ENCODE measurements around the gene PRSS21. TPM values are rescaled to one million over a fixed set of nuclear protein-coding genes. Genes with fewer than 3 reads are reported as not detected.

PRSS21 gene, protein sequence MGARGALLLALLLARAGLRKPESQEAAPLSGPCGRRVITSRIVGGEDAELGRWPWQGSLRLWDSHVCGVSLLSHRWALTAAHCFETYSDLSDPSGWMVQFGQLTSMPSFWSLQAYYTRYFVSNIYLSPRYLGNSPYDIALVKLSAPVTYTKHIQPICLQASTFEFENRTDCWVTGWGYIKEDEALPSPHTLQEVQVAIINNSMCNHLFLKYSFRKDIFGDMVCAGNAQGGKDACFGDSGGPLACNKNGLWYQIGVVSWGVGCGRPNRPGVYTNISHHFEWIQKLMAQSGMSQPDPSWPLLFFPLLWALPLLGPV
- not detected in 2 replicates for total RNA-seq
- long read RNA-seq, result 0 reads

DNA sequence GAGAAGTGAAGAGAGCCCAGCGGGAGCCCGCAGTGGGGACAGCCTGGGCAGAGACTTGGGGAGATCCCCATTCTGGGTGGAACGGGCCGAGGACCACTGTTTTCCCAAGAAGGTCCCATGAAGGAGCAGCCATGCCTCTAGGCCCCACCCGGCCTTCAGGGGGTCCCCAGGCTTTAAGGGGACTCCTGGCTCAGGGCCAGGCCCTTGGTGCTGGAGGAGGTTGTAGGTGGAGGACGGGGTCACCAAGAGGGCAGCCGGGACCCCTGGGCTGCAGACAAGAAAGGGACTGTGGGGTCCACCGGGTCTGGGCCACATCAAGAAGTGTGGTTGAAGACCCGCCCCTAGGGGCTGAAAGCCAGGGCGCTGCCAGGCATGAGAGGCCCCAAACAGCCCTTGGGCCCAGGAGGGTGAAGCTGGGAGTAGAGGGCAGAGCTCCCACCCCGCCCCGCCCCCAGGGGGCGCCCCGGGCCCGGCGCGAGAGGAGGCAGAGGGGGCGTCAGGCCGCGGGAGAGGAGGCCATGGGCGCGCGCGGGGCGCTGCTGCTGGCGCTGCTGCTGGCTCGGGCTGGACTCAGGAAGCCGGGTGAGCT is at the start of gene PRSS21:
Gene PRSS21 (plus strand): TSS at position 487 of the 589 bp plus-strand sequence. CDS start 32 bp downstream, at position 519.
- H3K36me3 Mint-ChIP-seq (ENCODE audit: insufficient read depth), result no peaks in the 10 kb centered on the region
- TF ChIP-seq, protein P1, sequence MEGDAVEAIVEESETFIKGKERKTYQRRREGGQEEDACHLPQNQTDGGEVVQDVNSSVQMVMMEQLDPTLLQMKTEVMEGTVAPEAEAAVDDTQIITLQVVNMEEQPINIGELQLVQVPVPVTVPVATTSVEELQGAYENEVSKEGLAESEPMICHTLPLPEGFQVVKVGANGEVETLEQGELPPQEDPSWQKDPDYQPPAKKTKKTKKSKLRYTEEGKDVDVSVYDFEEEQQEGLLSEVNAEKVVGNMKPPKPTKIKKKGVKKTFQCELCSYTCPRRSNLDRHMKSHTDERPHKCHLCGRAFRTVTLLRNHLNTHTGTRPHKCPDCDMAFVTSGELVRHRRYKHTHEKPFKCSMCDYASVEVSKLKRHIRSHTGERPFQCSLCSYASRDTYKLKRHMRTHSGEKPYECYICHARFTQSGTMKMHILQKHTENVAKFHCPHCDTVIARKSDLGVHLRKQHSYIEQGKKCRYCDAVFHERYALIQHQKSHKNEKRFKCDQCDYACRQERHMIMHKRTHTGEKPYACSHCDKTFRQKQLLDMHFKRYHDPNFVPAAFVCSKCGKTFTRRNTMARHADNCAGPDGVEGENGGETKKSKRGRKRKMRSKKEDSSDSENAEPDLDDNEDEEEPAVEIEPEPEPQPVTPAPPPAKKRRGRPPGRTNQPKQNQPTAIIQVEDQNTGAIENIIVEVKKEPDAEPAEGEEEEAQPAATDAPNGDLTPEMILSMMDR (IDR thresholded peaks at IDR 0.05; ENCODE audit: unreplicated experiment), result no peak
- no peak for DNase-seq (ENCODE audit: low spot score, unreplicated experiment)
- no peak within 1 kb of the TSS for H3K27ac Mint-ChIP-seq
- no peaks in the 10 kb centered on the region for H3K27me3 Mint-ChIP-seq
- no peaks in the 10 kb centered on the region for H3K4me1 Mint-ChIP-seq (ENCODE audit: low read depth)
- no peaks in the 10 kb centered on the region for H3K9me3 Mint-ChIP-seq (ENCODE audit: low read depth)
- no peak within 1 kb of the TSS for H3K4me3 Mint-ChIP-seq (ENCODE audit: low read depth)

DNA sequence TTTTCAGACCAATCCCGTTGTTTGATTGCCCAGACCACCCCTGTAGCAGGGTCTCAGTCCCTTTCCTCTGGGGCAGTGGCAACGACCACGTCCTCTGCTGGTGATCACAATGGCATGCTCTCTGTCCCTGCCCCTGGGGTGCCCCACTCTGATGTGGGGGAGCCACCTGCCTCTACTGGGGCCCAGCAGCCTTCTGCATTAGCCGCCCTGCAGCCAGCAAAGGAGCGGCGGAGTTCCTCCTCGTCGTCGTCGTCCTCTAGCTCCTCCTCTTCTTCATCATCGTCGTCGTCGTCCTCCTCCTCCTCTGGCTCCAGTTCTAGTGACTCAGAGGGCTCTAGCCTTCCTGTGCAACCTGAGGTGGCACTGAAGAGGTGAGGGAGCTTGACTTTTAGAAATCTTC is 49.1 kb upstream of the PRSS21 start:
- Mint-ChIP-seq H3K4me1 (ENCODE audit: low read depth) (no peaks in the 10 kb centered on the region), H3K36me3 (ENCODE audit: insufficient read depth) (peaks cover 62% of the 10 kb centered on the region), H3K27me3 (no peaks in the 10 kb centered on the region), H3K4me3 (ENCODE audit: low read depth) (no peak overlapping the region), H3K27ac (no peak overlapping the region), H3K9me3 (ENCODE audit: low read depth) (peaks cover 17% of the 10 kb centered on the region)
- no peak for DNase-seq (ENCODE audit: low spot score, unreplicated experiment)
- TF ChIP-seq, protein P1 (IDR thresholded peaks at IDR 0.05; ENCODE audit: unreplicated experiment), result no peak

DNA sequence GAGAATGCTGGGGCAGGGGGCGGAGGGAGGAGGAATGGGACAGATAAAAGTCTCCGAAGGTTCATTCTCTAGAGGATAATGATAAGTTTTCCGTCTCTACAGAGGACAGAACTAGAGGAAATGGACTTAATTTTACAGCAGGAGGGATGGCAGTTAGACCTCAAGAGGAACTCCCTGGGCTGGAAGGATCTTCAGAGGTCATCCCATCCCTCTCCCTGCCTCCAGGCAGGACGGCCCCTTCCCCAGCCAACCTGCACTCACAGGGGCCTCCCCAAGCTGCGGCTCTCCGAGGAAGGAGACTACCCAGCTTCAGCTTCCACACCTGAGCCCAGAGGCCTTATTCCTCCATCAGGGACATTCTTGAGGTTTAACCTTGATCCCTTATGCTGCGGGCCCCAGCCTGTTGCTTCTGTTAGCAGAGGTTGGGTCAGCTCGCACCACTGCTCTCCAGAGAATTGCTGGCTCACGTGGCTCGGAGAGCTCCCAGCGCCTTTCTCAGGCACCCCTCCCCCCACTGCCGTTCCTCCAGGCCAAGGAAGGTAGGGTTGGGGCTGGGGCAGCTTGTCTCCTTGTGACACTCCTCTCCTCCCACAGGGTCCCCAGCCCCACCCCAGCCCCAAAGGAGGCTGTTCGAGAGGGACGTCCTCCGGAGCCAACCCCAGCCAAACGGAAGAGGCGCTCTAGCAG is 48.5 kb upstream of the PRSS21 start:
- H3K4me1 Mint-ChIP-seq (ENCODE audit: low read depth), result no peaks in the 10 kb centered on the region
- H3K27ac Mint-ChIP-seq, result peak overlapping the region; percentile 24
- no peak overlapping the region for H3K4me3 Mint-ChIP-seq (ENCODE audit: low read depth)
- H3K9me3 Mint-ChIP-seq (ENCODE audit: low read depth), result peaks cover 11% of the 10 kb centered on the region
- peaks cover 55% of the 10 kb centered on the region for H3K36me3 Mint-ChIP-seq (ENCODE audit: insufficient read depth)
- DNase-seq (ENCODE audit: low spot score, unreplicated experiment), result no peak
- TF ChIP-seq, protein P1 (IDR thresholded peaks at IDR 0.05; ENCODE audit: unreplicated experiment), result no peak
- no peaks in the 10 kb centered on the region for H3K27me3 Mint-ChIP-seq

DNA sequence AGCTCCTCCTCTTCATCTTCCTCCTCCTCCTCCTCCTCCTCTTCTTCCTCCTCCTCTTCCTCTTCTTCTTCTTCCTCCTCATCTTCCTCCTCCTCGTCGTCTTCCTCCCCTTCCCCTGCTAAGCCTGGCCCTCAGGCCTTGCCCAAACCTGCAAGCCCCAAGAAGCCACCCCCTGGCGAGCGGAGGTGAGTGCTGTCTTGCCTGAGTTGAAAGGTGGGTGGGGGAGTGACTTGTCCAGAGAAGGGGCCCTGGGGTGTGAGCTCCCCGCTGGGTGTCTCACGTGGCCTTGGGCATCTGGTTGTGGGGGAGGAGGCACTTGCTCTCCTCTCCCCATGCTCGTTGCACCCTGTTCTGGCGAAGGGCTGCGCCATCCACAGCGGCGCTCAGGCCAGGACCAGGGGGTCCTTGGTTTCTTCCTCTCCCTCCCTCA is 47.9 kb upstream of the PRSS21 start:
- Mint-ChIP-seq H3K27me3 (no peaks in the 10 kb centered on the region), H3K4me1 (ENCODE audit: low read depth) (no peaks in the 10 kb centered on the region), H3K36me3 (ENCODE audit: insufficient read depth) (peaks cover 49% of the 10 kb centered on the region), H3K9me3 (ENCODE audit: low read depth) (peaks cover 5% of the 10 kb centered on the region), H3K4me3 (ENCODE audit: low read depth) (no peak overlapping the region), H3K27ac (peak overlapping the region; percentile 24)
- TF ChIP-seq, protein P1 (IDR thresholded peaks at IDR 0.05; ENCODE audit: unreplicated experiment), result no peak
- DNase-seq (ENCODE audit: low spot score, unreplicated experiment), result no peak

DNA sequence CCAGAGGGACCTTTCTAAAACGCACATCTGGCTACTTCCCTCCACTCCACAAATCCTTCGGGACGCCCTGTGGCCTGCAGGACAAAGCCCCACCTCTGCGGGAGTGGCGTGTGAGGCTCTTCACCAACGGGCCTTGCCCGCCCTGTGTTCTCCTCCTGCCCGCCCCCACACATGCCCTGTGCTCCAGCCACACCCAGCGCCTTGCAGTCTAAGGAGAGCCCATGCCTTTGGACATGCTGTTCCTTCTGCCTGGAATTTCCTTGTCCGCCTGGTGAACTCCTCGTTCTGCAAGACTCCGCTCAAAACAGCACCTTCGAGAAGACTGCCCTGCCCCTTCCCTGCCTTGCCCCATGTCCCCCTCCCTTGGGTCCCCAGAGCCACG is 47.4 kb upstream of the PRSS21 start:
- Mint-ChIP-seq H3K4me1 (ENCODE audit: low read depth) (no peaks in the 10 kb centered on the region), H3K9me3 (ENCODE audit: low read depth) (peaks cover 5% of the 10 kb centered on the region), H3K4me3 (ENCODE audit: low read depth) (no peak overlapping the region), H3K27ac (peak overlapping the region; percentile 82), H3K27me3 (no peaks in the 10 kb centered on the region), H3K36me3 (ENCODE audit: insufficient read depth) (peaks cover 44% of the 10 kb centered on the region)
- DNase-seq (ENCODE audit: low spot score, unreplicated experiment), result no peak
- TF ChIP-seq, protein P1 (IDR thresholded peaks at IDR 0.05; ENCODE audit: unreplicated experiment), result no peak
